Measurements from ENCODE around the gene AKAP11.

AKAP11 gene

GRCh38 chr13:42350141-42350540 lies 78.2 kb downstream of the AKAP11 start:
- Histone ChIP-seq H3K9ac (ENCODE audit: low read depth, low read length) (no peak overlapping the region), H2AFZ (ENCODE audit: low read depth, low read length) (no peak overlapping the region), H3K79me2 (ENCODE audit: insufficient read depth, low read length) (no peaks in the 10 kb centered on the region), H3K4me2 (ENCODE audit: insufficient read depth, low read length) (no peak overlapping the region), H3K9me3 (ENCODE audit: insufficient read depth, low read length, severe bottlenecking) (no peaks in the 10 kb centered on the region), H3K4me3 (ENCODE audit: low read depth in 1 of 2, low read length in 2 of 2) (no peak overlapping the region), H3K27me3 (ENCODE audit: insufficient read depth, low read length, poor library complexity) (no peaks in the 10 kb centered on the region), H3K36me3 (ENCODE audit: insufficient read depth, low read length) (no peaks in the 10 kb centered on the region), H3K27ac (ENCODE audit: low read length) (no peak overlapping the region), H3K4me1 (ENCODE audit: insufficient read depth, low read length) (peaks cover 26% of the 10 kb centered on the region), H4K20me1 (ENCODE audit: insufficient read depth, low read length) (no peaks in the 10 kb centered on the region)
- no peak for DNase-seq
- TF ChIP-seq EZH2 (IDR thresholded peaks at IDR 0.05; ENCODE audit: borderline replicate concordance, low read depth, low read length, severe bottlenecking): no peak
- TF ChIP-seq CTCF (IDR thresholded peaks at IDR 0.05; ENCODE audit: borderline replicate concordance, extremely low read depth, low read length, poor library complexity, severe bottlenecking): no peak
- ATAC-seq (ENCODE audit: insufficient read depth, low read depth): no peak

GRCh38 chr13:42354241-42355091 lies 82.5 kb downstream of the AKAP11 start:
- Histone ChIP-seq H3K9ac (ENCODE audit: low read depth, low read length) (peak overlapping the region; percentile 32), H4K20me1 (ENCODE audit: insufficient read depth, low read length) (no peaks in the 10 kb centered on the region), H2AFZ (ENCODE audit: low read depth, low read length) (peak overlapping the region; percentile 58), H3K79me2 (ENCODE audit: insufficient read depth, low read length) (no peaks in the 10 kb centered on the region), H3K36me3 (ENCODE audit: insufficient read depth, low read length) (no peaks in the 10 kb centered on the region), H3K27ac (ENCODE audit: low read length) (peak overlapping the region; percentile 74), H3K4me2 (ENCODE audit: insufficient read depth, low read length) (peak overlapping the region; percentile 62), H3K4me1 (ENCODE audit: insufficient read depth, low read length) (peaks cover 34% of the 10 kb centered on the region), H3K9me3 (ENCODE audit: insufficient read depth, low read length, severe bottlenecking) (no peaks in the 10 kb centered on the region), H3K27me3 (ENCODE audit: insufficient read depth, low read length, poor library complexity) (no peaks in the 10 kb centered on the region), H3K4me3 (ENCODE audit: low read depth in 1 of 2, low read length in 2 of 2) (peak overlapping the region in 1 of 2 experiments; percentile 31; a peak in 2 of 4 replicates)
- peak; percentile 75 for DNase-seq
- ATAC-seq (ENCODE audit: insufficient read depth, low read depth): peak; percentile 77
- peak; percentile 73 for TF ChIP-seq CTCF (IDR thresholded peaks at IDR 0.05; ENCODE audit: borderline replicate concordance, extremely low read depth, low read length, poor library complexity, severe bottlenecking)
- TF ChIP-seq EZH2 (IDR thresholded peaks at IDR 0.05; ENCODE audit: borderline replicate concordance, low read depth, low read length, severe bottlenecking): no peak

GRCh38 chr13:42355092-42355485 lies 83.1 kb downstream of the AKAP11 start:
- Histone ChIP-seq H3K36me3 (ENCODE audit: insufficient read depth, low read length) (no peaks in the 10 kb centered on the region), H3K9ac (ENCODE audit: low read depth, low read length) (peak overlapping the region; percentile 32), H3K27ac (ENCODE audit: low read length) (peak overlapping the region; percentile 74), H3K4me2 (ENCODE audit: insufficient read depth, low read length) (peak overlapping the region; percentile 62), H3K9me3 (ENCODE audit: insufficient read depth, low read length, severe bottlenecking) (no peaks in the 10 kb centered on the region), H3K79me2 (ENCODE audit: insufficient read depth, low read length) (no peaks in the 10 kb centered on the region), H3K27me3 (ENCODE audit: insufficient read depth, low read length, poor library complexity) (no peaks in the 10 kb centered on the region), H2AFZ (ENCODE audit: low read depth, low read length) (peak overlapping the region; percentile 15; the same call in 1 of the 2 replicates), H3K4me1 (ENCODE audit: insufficient read depth, low read length) (peaks cover 34% of the 10 kb centered on the region), H4K20me1 (ENCODE audit: insufficient read depth, low read length) (no peaks in the 10 kb centered on the region), H3K4me3 (ENCODE audit: low read depth in 1 of 2, low read length in 2 of 2) (peak overlapping the region in 1 of 2 experiments; percentile 31; a peak in 2 of 4 replicates)
- DNase-seq: peak; percentile 84
- peak; percentile 92 for ATAC-seq (ENCODE audit: insufficient read depth, low read depth)
- TF ChIP-seq CTCF (IDR thresholded peaks at IDR 0.05; ENCODE audit: borderline replicate concordance, extremely low read depth, low read length, poor library complexity, severe bottlenecking): no peak

Measured in DND-41 (cell line).